Epithelial cell of alveolus of lung (primary cell): ENCODE measurements around the gene RANBP10. TPM values are rescaled to one million over a fixed set of nuclear protein-coding genes. Genes with fewer than 3 reads are reported as not detected.

Experiments used
- total RNA-seq: library from RNA; depleted of rRNA; stranded (reverse); fragments of >200 nt; gene quantifications from 2 replicates; pipeline ENCODE4 v1.2.1, GENCODE V29; 2015

The RANBP10 gene
- total RNA-seq = 5.7 and 6.9 TPM in 2 replicates

DNA sequence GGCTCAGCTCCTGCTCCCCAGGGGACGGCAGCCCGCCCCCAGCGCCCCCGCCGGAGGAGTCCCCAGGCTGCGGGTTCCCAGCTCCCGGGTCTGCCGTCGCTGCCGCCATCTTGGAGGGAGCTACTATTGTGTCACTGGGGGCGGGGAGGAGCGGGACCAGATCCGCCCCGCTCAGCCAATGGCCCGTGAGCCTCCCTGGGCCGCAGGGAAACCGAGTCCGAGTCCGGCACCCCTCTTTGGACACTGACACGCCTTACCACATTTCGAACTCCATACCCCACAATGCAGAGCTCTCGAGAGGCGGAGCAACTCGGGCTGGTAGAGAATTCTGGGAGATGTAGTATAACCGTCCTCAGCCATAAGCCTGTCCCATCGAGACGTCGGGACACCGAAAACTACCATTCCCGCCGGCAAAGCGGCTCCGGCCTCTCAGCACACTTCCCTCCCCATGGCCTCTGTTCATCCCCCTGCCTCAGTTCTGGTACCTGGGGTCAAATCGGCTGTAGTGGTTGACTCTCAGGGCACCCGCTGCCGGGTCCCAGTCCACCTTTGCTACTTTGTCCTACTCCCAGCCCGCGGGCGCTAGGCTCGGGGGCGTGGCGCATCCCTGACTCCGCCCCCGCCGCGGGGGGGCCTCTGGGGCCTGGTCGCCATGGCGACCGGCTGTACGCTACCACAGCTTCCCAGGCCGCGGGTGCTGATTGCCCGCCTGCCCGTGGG lies at the start of gene RANBP10, which contains the start of gene TSNAXIP1:
RANBP10 (minus strand) TSS at position 133 of the 720 bp plus-strand sequence; CDS start at position 109, 24 bp downstream.
TSNAXIP1 (plus strand) TSS at position 462 of the 720 bp plus-strand sequence. CDS start 261 bp downstream, outside the sequence.

DNA sequence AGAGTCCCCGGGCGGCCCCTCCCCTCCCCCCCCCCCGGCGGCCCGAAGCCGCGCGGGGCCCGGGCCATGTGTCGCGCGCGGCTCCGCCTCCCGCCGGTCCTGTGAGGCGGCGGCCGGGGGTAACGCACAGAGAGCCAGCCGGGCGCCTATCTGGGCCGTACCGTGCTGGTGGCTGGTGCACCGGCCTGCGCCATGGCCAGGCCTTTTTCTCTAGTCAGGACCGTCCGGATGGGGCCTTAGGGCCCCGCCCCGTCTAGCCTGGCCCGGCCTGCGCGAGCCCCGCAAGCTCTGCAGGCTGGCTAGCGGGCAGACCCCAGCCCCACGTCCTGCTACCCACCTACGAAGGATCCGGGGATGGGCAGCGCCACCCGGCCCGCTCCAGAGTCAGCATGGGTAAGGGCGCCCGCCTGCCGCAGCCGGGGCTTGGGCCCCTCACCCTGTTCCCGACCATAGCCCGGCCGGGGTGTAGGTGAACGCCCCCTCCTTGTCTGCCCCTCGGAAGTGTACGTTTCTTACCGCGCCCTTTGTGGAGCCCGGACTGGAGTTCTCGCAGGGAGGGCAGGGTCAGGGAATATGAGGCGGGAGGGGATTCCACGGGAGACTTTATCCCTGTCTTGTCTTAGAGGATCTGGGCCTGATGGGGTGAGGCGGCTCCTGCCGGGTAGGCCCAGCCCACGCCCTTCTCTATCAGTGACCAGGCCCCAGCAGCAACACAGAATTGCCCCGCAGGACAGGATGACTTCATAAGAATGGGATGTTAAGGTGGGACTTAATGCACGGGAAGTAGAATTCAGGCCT lies 40.9 kb upstream of the RANBP10 start, which contains the start of gene CENPT:
CENPT (minus strand) TSS at position 630 of the 798 bp plus-strand sequence. CDS start 13,834 bp downstream, outside the sequence.

DNA sequence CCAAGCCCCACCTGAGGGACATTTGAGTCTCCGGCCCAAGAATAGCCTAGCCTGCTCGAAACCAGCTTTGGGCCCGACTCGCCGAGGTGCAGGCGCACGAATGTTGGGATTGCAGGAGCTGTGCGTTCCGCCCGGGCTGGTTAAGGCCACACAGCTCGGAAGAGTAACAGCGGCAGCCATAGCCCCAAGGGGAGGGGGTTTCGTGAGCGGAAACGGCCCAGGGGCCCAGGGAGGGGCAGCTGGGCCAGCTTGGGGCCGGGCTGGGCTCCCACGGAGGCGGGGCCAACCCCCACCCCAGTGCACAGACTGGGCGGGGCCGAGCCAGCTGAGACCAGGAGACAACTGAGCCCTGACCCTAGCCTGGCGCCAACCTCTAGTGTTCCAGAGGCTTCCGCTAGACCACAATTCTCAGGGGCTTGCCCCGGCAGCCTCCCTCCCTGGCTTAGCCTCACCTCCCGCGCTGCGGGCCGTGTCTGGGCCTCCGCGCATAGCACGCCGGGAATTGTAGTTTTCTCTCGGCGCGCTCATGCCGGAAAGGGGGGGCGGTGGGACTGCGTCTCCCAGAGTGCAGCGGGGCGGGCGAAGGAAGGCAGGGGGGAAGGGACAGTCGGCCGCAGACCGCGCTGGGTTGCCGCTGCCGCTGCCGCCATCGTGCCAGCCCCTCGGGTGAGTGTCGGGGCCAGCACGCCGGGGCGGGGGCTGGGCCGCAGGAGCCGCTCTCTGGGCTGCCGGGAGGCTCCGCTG lies 40.1 kb upstream of the RANBP10 start, which contains the start of gene NUTF2:
NUTF2 (plus strand) TSS at position 614 of the 744 bp plus-strand sequence. CDS start 18,198 bp downstream, outside the sequence.

DNA sequence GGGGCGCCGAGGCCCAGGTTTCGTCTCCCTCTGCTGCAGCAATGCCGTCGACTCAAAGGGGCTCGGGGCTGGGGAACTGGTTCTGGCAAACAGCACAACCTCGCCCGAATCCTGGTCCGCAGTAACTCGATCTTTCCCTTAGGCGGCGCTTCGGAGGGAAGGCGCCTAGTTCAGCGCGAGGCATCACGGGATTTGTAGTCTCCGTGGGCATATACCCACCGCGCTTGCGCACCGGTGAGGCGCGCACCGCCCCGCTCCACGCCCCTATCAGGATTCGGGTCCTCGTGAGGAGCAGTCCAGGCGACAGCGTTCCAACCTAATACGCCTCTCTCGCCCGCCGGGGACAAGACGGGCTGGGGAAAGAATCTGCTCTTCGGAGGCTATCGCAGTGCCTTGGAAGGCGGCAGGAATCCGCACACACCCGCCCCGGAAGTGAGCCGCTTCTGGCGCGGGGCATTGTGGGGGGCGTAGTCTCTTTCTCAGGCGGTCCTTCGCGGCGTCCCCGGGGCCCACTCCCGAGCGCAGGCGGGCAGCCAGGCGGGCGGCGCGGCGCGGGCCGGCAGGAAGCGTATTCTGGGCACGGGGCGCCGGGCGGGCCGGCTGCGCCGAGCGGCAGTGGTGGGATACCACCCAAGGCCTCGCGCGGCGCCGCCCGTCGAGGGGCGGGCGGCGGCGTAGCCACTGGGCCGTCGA lies 35.6 kb upstream of the RANBP10 start, which contains the start of gene THAP11:
THAP11 (plus strand) TSS at position 505 of the 693 bp plus-strand sequence. CDS start 235 bp downstream, outside the sequence.

DNA sequence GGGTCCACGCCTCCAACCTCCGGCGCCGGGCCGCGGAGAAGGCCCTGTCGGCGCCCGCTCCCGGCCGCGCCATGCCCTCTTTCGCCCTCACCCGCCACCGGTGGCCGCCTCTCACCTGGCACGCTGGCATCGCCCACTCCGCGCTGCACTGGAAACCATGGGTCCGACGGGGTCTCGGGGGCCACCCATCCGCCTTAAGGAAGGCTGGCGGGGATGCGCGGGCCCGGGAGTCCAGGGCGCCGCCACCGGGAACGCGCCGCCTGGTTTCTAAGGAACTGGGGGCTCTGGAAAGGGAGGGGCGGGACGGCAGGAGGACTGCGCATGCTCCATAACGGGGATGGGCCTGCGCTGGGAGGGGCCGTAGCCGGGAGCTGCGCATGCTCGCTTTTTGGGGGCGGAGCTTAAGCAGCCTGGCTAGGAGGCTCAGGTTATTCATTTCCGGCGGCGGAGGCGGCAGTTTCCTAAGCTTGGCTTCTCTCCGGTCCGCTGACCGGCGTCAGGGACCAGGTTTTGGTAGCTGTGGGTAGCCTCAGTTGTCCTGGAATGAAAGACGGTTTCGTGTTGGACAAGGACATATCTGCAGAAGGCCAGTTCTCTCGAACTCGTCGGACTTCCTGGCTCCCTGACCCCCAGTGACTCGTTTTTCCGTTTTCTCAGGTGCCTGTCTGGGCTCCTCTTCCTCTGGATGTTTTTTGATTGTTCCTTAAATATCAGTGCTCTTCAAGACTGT lies 87.1 kb downstream of the RANBP10 start, which contains the start of gene GFOD2:
GFOD2 (minus strand) TSS at position 269 of the 730 bp plus-strand sequence. CDS start 33,601 bp downstream, outside the sequence.

Other genes with a start within 250 kb of the RANBP10 start
- gene CTCF, start 244.0 kb downstream of the RANBP10 start, total RNA-seq = 21.7 and 36.6 TPM in 2 replicates
- gene CARMIL2, start 161.4 kb downstream of the RANBP10 start, total RNA-seq = 0.91 and 2.4 TPM in 2 replicates
- gene ACD, start 146.3 kb downstream of the RANBP10 start, total RNA-seq = 27.3 and 27.9 TPM in 2 replicates
- gene PARD6A, start 145.6 kb downstream of the RANBP10 start, total RNA-seq = 0.16 and 1.7 TPM in 2 replicates
- 12.8 and 26.7 TPM in 2 replicates for gene ENKD1, start 139.8 kb downstream of the RANBP10 start, total RNA-seq
- gene C16orf86, start 139.7 kb downstream of the RANBP10 start, total RNA-seq = 2.3 and 11.7 TPM in 2 replicates
- gene GFOD2, start 87.2 kb downstream of the RANBP10 start, total RNA-seq = 9.3 and 12.3 TPM in 2 replicates
- 0.16 and 0.26 TPM in 2 replicates for gene TSNAXIP1, start 329 bp upstream of the RANBP10 start, total RNA-seq
- gene THAP11, start 35.8 kb upstream of the RANBP10 start, total RNA-seq = 35.8 and 51.5 TPM in 2 replicates
- gene NUTF2, start 40.4 kb upstream of the RANBP10 start, total RNA-seq = 68.6 and 265 TPM in 2 replicates
- 22.6 and 29.6 TPM in 2 replicates for gene CENPT, start 41.1 kb upstream of the RANBP10 start, total RNA-seq
- gene EDC4, start 66.5 kb upstream of the RANBP10 start, total RNA-seq = 41.2 and 50.0 TPM in 2 replicates
- gene NRN1L, start 78.3 kb upstream of the RANBP10 start, total RNA-seq = 0.96 TPM in 1 of 2 replicates, not detected in the other
- gene PSKH1, start 86.7 kb upstream of the RANBP10 start, total RNA-seq = 9.4 and 23.6 TPM in 2 replicates
- gene CTRL, start 125.3 kb upstream of the RANBP10 start, total RNA-seq = 0.26 and 0.80 TPM in 2 replicates
- gene PSMB10, start 130.3 kb upstream of the RANBP10 start, total RNA-seq = 19.2 and 58.4 TPM in 2 replicates
- 4.4 and 12.6 TPM in 2 replicates for gene LCAT, start 137.6 kb upstream of the RANBP10 start, total RNA-seq
- 52.0 and 63.9 TPM in 2 replicates for gene SLC12A4, start 162.1 kb upstream of the RANBP10 start, total RNA-seq
- not detected in 2 replicates for gene DPEP3, start 173.9 kb upstream of the RANBP10 start, total RNA-seq
- not detected in 2 replicates for gene DPEP2, start 192.9 kb upstream of the RANBP10 start, total RNA-seq
- gene DPEP2NB, start 209.4 kb upstream of the RANBP10 start, total RNA-seq = not detected in 2 replicates
- gene DDX28, start 216.7 kb upstream of the RANBP10 start, total RNA-seq = 9.1 and 9.9 TPM in 2 replicates
- gene DUS2, start 216.7 kb upstream of the RANBP10 start, total RNA-seq = 13.7 and 16.3 TPM in 2 replicates